ENCODE results near the gene SOX14. TPM values are rescaled to one million over a fixed set of nuclear protein-coding genes. Genes with fewer than 3 reads are reported as not detected.

The SOX14 gene
- 0.25 TPM for polyA plus RNA-seq (2013, experiment 1 of 2)
- polyA plus RNA-seq (2013, experiment 2 of 2) = 0.44 TPM

GRCh38 chr3:137764001-137764433, at the start of gene SOX14:
TSS of gene SOX14 (plus strand) at chr3:137764315. CDS start at chr3:137764785, 470 bp downstream.
- H3K9me3 ChIP-seq (ENCODE audit: insufficient read depth, low read depth, low read length) = no peaks in the 10 kb centered on the region
- no peaks in the 10 kb centered on the region for H3K36me3 ChIP-seq (ENCODE audit: insufficient read depth, low read length)
- H3K27me3 ChIP-seq (ENCODE audit: insufficient read depth, low read length) = peaks cover 99% of the 10 kb centered on the region
- no peak within 1 kb of the TSS for H3K27ac ChIP-seq (ENCODE audit: low read depth, low read length)
- no peak within 1 kb of the TSS for H3K9ac ChIP-seq (ENCODE audit: low read depth, low read length)
- WGBS = under 1% methylated on average over 30 of the region's 30 CpGs
- H3K4me3 ChIP-seq (ENCODE audit: low read length) = peak within 1 kb of the TSS; percentile 47
- peaks cover 57% of the 10 kb centered on the region for H3K4me1 ChIP-seq (ENCODE audit: insufficient read depth, low read length)

DNA sequence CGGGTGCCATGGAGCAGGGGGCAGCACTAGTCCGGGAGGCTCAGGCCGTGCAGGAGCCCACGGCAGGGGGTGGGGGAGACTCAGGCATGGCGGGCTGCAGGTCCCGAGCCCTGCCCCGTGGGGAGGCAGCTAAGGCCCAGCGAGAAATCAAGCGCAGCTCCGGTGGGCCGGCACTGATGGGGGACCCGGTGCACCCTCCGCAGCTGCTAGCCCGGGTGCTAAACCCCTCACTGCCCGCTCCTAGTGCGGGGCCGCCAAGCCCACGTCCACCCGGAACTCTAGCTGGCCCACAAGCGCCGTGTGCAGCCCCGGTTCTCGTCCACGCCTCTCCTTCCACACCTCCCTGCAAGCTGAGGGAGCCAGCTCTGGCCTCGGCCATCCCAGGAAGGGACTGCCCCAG, 49.6 kb upstream of the SOX14 start:
- Histone ChIP-seq H3K27me3 (ENCODE audit: insufficient read depth, low read length) (no peaks in the 10 kb centered on the region), H3K9me3 (ENCODE audit: insufficient read depth, low read depth, low read length) (peaks cover 4% of the 10 kb centered on the region; the same call in 1 of the 2 replicates), H3K4me1 (ENCODE audit: insufficient read depth, low read length) (no peaks in the 10 kb centered on the region), H3K4me3 (ENCODE audit: low read length) (no peak overlapping the region), H3K9ac (ENCODE audit: low read depth, low read length) (no peak overlapping the region), H3K36me3 (ENCODE audit: insufficient read depth, low read length) (no peaks in the 10 kb centered on the region), H3K27ac (ENCODE audit: low read depth, low read length) (no peak overlapping the region)
- 96% methylated on average over 25 of the region's 25 CpGs for WGBS

- H3K9me3 ChIP-seq (ENCODE audit: insufficient read depth, low read depth, low read length) = no peaks in the 10 kb centered on the region
- no peak overlapping the region for H3K27ac ChIP-seq (ENCODE audit: low read depth, low read length)
- no peak overlapping the region for H3K9ac ChIP-seq (ENCODE audit: low read depth, low read length)
- H3K4me1 ChIP-seq (ENCODE audit: insufficient read depth, low read length) = no peaks in the 10 kb centered on the region
- H3K4me3 ChIP-seq (ENCODE audit: low read length) = no peak overlapping the region
- H3K36me3 ChIP-seq (ENCODE audit: insufficient read depth, low read length) = no peaks in the 10 kb centered on the region
- H3K27me3 ChIP-seq (ENCODE audit: insufficient read depth, low read length) = peaks cover 12% of the 10 kb centered on the region; the same call in 1 of the 2 replicates
These were observed 39.9 kb upstream of the SOX14 start for GRCh38 chr3:137724240-137724639.

DNA sequence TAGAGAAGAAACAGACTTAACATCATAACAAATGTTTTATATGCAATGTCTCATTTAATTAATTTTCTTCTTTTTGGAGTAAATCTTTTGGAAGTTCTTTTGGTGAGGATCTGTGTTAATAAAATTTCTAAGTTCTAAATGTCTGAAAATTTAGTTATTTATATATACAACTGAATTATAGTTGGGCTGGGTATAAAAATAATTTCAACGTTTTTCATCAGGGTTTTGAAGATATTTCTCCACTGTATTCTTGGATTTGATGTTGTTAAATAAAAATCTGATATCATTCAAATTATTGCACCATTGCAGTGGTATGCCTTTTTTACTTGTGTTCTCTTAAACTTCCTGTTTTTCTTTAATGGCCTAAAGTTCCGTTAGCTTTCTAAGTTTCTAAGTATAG, 26.9 kb upstream of the SOX14 start:
- Histone ChIP-seq H3K36me3 (ENCODE audit: insufficient read depth, low read length) (no peaks in the 10 kb centered on the region), H3K4me3 (ENCODE audit: low read length) (no peak overlapping the region), H3K9me3 (ENCODE audit: insufficient read depth, low read depth, low read length) (peaks cover 25% of the 10 kb centered on the region), H3K27ac (ENCODE audit: low read depth, low read length) (no peak overlapping the region), H3K9ac (ENCODE audit: low read depth, low read length) (no peak overlapping the region), H3K4me1 (ENCODE audit: insufficient read depth, low read length) (no peaks in the 10 kb centered on the region), H3K27me3 (ENCODE audit: insufficient read depth, low read length) (no peaks in the 10 kb centered on the region)
- WGBS = no CpG with 5 or more reads among the region's 2 CpGs

DNA sequence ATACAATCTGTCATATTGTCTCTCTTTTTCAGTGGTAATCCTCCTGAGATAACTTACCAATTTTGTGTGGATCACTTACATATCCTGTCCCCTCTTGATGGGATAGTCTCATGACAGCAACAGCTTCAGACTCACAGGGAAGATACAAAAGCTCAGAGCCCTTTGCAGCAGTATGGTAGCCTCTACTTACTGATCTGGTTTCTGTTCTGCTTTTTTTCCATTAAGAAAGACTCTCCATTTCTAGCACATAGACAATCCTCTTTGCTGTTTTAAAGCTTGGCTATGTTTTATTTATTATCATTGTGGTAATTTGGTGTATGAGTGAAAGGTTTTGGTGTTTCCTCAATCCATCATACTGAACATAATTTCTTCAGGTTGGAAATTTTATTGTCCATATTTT, 25.4 kb upstream of the SOX14 start:
- no peaks in the 10 kb centered on the region for H3K36me3 ChIP-seq (ENCODE audit: insufficient read depth, low read length)
- no peaks in the 10 kb centered on the region for H3K4me1 ChIP-seq (ENCODE audit: insufficient read depth, low read length)
- no peak overlapping the region for H3K9ac ChIP-seq (ENCODE audit: low read depth, low read length)
- 0 out of 2 replicates have a peak, but pooled peaks cover 4% of the 10 kb centered on the region for H3K27me3 ChIP-seq (ENCODE audit: insufficient read depth, low read length)
- H3K9me3 ChIP-seq (ENCODE audit: insufficient read depth, low read depth, low read length) = peaks cover 25% of the 10 kb centered on the region
- H3K4me3 ChIP-seq (ENCODE audit: low read length) = no peak overlapping the region
- H3K27ac ChIP-seq (ENCODE audit: low read depth, low read length) = no peak overlapping the region

- Histone ChIP-seq H3K4me3 (ENCODE audit: low read length) (no peak overlapping the region), H3K27ac (ENCODE audit: low read depth, low read length) (no peak overlapping the region), H3K9ac (ENCODE audit: low read depth, low read length) (no peak overlapping the region), H3K36me3 (ENCODE audit: insufficient read depth, low read length) (no peaks in the 10 kb centered on the region), H3K27me3 (ENCODE audit: insufficient read depth, low read length) (peaks cover 12% of the 10 kb centered on the region), H3K4me1 (ENCODE audit: insufficient read depth, low read length) (no peaks in the 10 kb centered on the region), H3K9me3 (ENCODE audit: insufficient read depth, low read depth, low read length) (0 out of 2 replicates have a peak, but pooled peaks cover 1% of the 10 kb centered on the region)
- WGBS = 86% methylated on average over 2 of the region's 2 CpGs
These were observed 20.5 kb upstream of the SOX14 start for GRCh38 chr3:137743608-137744007.

- Histone ChIP-seq H3K27ac (ENCODE audit: low read depth, low read length) (no peak overlapping the region), H3K27me3 (ENCODE audit: insufficient read depth, low read length) (peaks cover 15% of the 10 kb centered on the region), H3K36me3 (ENCODE audit: insufficient read depth, low read length) (no peaks in the 10 kb centered on the region), H3K4me3 (ENCODE audit: low read length) (no peak overlapping the region), H3K9ac (ENCODE audit: low read depth, low read length) (no peak overlapping the region), H3K9me3 (ENCODE audit: insufficient read depth, low read depth, low read length) (no peaks in the 10 kb centered on the region), H3K4me1 (ENCODE audit: insufficient read depth, low read length) (no peaks in the 10 kb centered on the region)
- 53% methylated on average over 2 of the region's 3 CpGs for WGBS
These were observed 17.3 kb upstream of the SOX14 start for GRCh38 chr3:137746808-137747207.

DNA sequence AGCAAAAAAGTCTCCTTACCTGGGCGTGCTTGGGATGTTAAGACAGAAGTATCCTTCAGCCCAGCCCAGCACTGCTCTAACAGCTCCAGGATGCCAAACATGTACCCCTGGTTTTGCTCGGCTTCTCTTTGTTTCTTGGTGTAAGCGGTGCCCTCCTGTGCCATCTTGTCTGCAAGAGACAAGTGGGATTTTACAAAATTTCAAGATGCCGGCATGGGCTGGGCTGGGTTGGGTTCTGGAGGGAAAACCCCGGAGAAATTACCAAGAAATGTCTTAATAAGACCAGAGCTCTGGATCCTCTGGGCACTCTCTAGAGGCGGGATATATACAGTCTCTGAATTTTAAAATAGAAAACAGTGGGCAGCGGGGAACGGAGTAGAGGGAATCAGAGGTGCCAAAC, 4.6 kb upstream of the SOX14 start:
- Histone ChIP-seq H3K4me3 (ENCODE audit: low read length) (no peak overlapping the region), H3K4me1 (ENCODE audit: insufficient read depth, low read length) (peaks cover 27% of the 10 kb centered on the region), H3K9ac (ENCODE audit: low read depth, low read length) (no peak overlapping the region), H3K27ac (ENCODE audit: low read depth, low read length) (no peak overlapping the region), H3K27me3 (ENCODE audit: insufficient read depth, low read length) (peaks cover 73% of the 10 kb centered on the region), H3K9me3 (ENCODE audit: insufficient read depth, low read depth, low read length) (no peaks in the 10 kb centered on the region), H3K36me3 (ENCODE audit: insufficient read depth, low read length) (no peaks in the 10 kb centered on the region)
- 85% methylated on average over 8 of the region's 8 CpGs for WGBS

DNA sequence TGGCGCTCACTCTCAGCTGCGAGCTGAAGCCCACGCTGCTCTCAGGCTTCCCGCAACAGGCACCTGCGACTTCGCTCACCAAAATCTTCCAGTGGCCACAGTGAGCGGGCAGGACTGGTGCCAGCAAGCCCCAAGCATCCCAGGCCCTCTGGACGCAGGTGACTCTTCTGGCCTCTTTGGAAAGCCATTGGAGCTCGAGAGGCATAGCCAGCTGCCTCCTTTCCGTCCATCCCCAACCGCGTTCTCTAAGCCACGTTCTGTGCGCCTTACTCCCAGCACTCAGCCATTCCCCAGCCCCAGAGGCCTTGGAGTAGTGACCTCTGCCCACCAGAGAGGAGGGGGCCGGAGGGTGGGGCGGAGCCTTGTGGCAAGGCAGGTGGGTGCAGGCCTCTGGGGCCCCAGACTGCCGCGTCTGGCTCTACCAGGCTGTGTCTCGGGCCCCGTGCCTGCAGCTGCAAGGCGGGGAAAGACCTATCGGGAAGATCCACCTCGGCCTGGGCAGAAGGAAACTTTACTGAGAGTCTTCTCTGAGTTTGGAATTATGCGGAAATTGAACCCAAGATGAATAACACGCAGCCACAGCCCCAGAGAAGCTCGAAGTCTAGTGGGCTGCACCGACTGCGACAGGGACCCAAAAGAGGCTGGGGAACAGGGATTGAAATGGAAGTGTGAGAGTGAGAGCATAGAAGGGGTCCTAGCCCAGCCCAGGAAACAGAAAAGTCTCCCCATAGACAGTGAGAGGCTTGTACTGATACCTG, 3.6 kb upstream of the SOX14 start:
- Histone ChIP-seq H3K36me3 (ENCODE audit: insufficient read depth, low read length) (no peaks in the 10 kb centered on the region), H3K9ac (ENCODE audit: low read depth, low read length) (no peak overlapping the region), H3K27ac (ENCODE audit: low read depth, low read length) (no peak overlapping the region), H3K4me3 (ENCODE audit: low read length) (peak overlapping the region; percentile 31; the same call in 1 of the 2 replicates), H3K4me1 (ENCODE audit: insufficient read depth, low read length) (peaks cover 29% of the 10 kb centered on the region), H3K9me3 (ENCODE audit: insufficient read depth, low read depth, low read length) (no peaks in the 10 kb centered on the region), H3K27me3 (ENCODE audit: insufficient read depth, low read length) (peaks cover 83% of the 10 kb centered on the region)
- WGBS = 11% methylated on average over 28 of the region's 28 CpGs

- peaks cover 89% of the 10 kb centered on the region for H3K27me3 ChIP-seq (ENCODE audit: insufficient read depth, low read length)
- 4% methylated on average over 24 of the region's 24 CpGs for WGBS
- H3K4me3 ChIP-seq (ENCODE audit: low read length) = peak overlapping the region; percentile 31
These were observed 3.0 kb upstream of the SOX14 start for GRCh38 chr3:137761099-137761562.

GRCh38 chr3:137761563-137762503, 2.3 kb upstream of the SOX14 start:
- no peak overlapping the region for H3K9ac ChIP-seq (ENCODE audit: low read depth, low read length)
- peaks cover 42% of the 10 kb centered on the region for H3K4me1 ChIP-seq (ENCODE audit: insufficient read depth, low read length)
- peak overlapping the region; percentile 31 for H3K4me3 ChIP-seq (ENCODE audit: low read length)
- no peaks in the 10 kb centered on the region for H3K9me3 ChIP-seq (ENCODE audit: insufficient read depth, low read depth, low read length)
- 4% methylated on average over 54 of the region's 54 CpGs for WGBS
- H3K36me3 ChIP-seq (ENCODE audit: insufficient read depth, low read length) = no peaks in the 10 kb centered on the region
- H3K27me3 ChIP-seq (ENCODE audit: insufficient read depth, low read length) = peaks cover 96% of the 10 kb centered on the region
- no peak overlapping the region for H3K27ac ChIP-seq (ENCODE audit: low read depth, low read length)

More at GRCh38 chr3:137761099-137761562, 3.0 kb upstream of the SOX14 start:
- Histone ChIP-seq H3K27ac (ENCODE audit: low read depth, low read length) (no peak overlapping the region), H3K9ac (ENCODE audit: low read depth, low read length) (no peak overlapping the region), H3K36me3 (ENCODE audit: insufficient read depth, low read length) (no peaks in the 10 kb centered on the region), H3K9me3 (ENCODE audit: insufficient read depth, low read depth, low read length) (no peaks in the 10 kb centered on the region), H3K4me1 (ENCODE audit: insufficient read depth, low read length) (peaks cover 35% of the 10 kb centered on the region)
